KOPT-K1 (cell line): ENCODE measurements around the gene CREB3.

Experiments used
- H3K27ac ChIP-seq: fragments of 200-600 bp; sonication (generic); 2 replicates; pipeline ENCODE4 v1.5.1; 2016; ENCODE audit warnings: antibody characterized with exemption, mild to moderate bottlenecking, low read depth, low read length; ENCODE audit not compliant: poor library complexity, severe bottlenecking
- H3K36me3 ChIP-seq: fragments of 200-600 bp; sonication (generic); 2 replicates; pipeline ENCODE4 v1.5.1; 2017; ENCODE audit warnings: antibody characterized with exemption, mild to moderate bottlenecking, low read length, moderate library complexity; ENCODE audit not compliant: insufficient read depth
- H3K9me3 ChIP-seq: fragments of 200-600 bp; sonication (generic); 2 replicates; pipeline ENCODE4 v1.5.1; 2017; ENCODE audit warnings: antibody characterized with exemption, low read length, mild to moderate bottlenecking; ENCODE audit not compliant: insufficient read depth, poor library complexity, severe bottlenecking

CREB3 gene

GRCh38 chr9:35728041-35728971 is 4.2 kb upstream of the CREB3 start:
- H3K27ac ChIP-seq = peak overlapping the region; percentile 6
- H3K36me3 ChIP-seq = peaks cover 37% of the 10 kb centered on the region
- no peaks in the 10 kb centered on the region for H3K9me3 ChIP-seq

DNA sequence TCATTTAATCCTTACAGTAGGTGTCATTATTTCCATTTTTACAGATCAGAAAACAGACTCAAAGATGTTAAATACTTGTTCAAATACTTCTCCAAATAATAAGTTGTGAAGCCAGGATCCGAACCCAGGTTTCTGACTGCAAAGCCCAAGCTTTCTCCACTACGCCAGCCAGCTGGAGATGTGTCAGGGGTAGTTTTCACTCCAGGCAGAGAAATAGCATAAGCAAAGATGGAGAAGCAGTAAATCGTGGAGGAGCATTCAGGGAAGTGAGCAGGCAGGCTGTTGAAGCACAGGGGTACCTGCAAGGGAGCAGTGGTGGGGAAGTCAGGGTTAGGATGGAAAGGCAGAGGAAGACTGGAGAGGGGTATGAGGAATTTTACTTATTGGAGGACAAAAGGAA is 3.4 kb upstream of the CREB3 start:
- H3K36me3 ChIP-seq = peaks cover 29% of the 10 kb centered on the region
- no peaks in the 10 kb centered on the region for H3K9me3 ChIP-seq
- H3K27ac ChIP-seq = no peak overlapping the region

- H3K9me3 ChIP-seq = no peaks in the 10 kb centered on the region
- H3K27ac ChIP-seq = no peak overlapping the region
Observed at GRCh38 chr9:35729700-35730485, 2.6 kb upstream of the CREB3 start.

GRCh38 chr9:35730486-35730854 is 2.0 kb upstream of the CREB3 start:
- Histone ChIP-seq H3K36me3 (peaks cover 19% of the 10 kb centered on the region), H3K9me3 (no peaks in the 10 kb centered on the region), H3K27ac (peak overlapping the region; percentile 81)

More at GRCh38 chr9:35729700-35730485, 2.6 kb upstream of the CREB3 start:
- H3K36me3 ChIP-seq = peaks cover 21% of the 10 kb centered on the region

DNA sequence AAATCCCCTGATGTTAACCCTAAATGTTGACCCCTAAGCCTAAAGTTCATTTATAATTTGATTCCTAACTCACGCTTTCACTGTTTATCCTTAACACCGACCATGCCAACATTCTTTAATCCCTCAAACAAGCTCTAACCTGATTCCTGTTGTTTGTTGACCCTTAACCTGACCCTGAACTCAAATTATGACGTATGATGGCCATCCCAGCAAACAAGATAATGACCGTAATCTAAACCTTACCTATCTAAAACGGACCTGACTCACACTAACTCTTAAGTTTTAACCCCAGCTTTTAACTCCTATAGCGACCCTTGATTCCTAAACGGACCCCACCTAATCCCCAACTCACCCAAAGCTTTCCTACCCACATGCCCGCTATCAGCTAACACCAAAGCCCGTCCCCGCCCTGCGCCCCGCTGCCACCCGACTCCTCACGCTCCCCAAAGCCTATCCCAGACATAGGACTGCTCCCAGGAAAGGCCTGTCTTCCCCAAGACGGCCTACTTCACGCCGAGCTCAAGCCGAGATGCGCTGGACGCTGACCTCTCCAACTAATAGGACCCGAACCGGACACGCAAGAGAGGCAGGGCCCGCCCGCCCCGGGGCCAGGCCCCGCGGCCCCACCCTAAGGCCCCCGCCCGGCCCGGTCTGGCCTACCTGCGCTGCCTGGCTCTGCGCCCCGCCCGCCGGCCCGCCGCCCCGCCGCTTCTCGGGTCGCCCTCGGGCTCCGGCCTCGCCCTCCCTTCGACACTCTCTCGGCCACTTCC is 866 bp upstream of the CREB3 start:
- H3K36me3 ChIP-seq = peaks cover 22% of the 10 kb centered on the region
- H3K27ac ChIP-seq = peak overlapping the region; percentile 81
- no peaks in the 10 kb centered on the region for H3K9me3 ChIP-seq

GRCh38 chr9:35732800-35733541 is 505 bp downstream of the CREB3 start:
- H3K27ac ChIP-seq = peak overlapping the region; percentile 81
- no peaks in the 10 kb centered on the region for H3K9me3 ChIP-seq
- H3K36me3 ChIP-seq = peaks cover 29% of the 10 kb centered on the region

GRCh38 chr9:35734096-35734495 is 1.6 kb downstream of the CREB3 start:
- Histone ChIP-seq H3K36me3 (peaks cover 40% of the 10 kb centered on the region), H3K27ac (no peak overlapping the region), H3K9me3 (no peaks in the 10 kb centered on the region)

GRCh38 chr9:35736201-35736633 is 3.8 kb downstream of the CREB3 start:
- Histone ChIP-seq H3K36me3 (peaks cover 60% of the 10 kb centered on the region), H3K9me3 (no peaks in the 10 kb centered on the region), H3K27ac (no peak overlapping the region)

GRCh38 chr9:35737143-35737542 is 4.7 kb downstream of the CREB3 start:
- peaks cover 60% of the 10 kb centered on the region for H3K36me3 ChIP-seq
- no peaks in the 10 kb centered on the region for H3K9me3 ChIP-seq
- H3K27ac ChIP-seq = no peak overlapping the region

DNA sequence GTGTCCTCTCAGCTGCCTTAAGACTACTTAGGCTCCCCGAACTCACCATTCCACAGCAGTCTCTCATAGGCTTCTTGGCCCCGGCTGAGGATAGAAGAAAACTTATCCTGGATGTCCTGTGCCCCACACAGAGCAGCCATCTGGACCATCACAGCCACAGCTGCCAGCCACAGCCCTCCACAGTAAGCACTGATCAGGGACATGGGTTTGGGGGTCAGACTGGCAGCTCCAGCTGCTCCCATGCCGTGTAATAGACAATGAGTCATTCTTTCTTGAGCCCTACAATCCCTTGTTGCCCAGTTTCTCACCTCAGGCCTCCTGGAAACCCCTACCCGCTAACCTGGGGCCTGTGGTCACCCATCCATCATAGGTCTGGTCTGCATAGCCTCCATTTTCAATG is 5.7 kb downstream of the CREB3 start:
- Histone ChIP-seq H3K36me3 (peaks cover 66% of the 10 kb centered on the region), H3K27ac (no peak overlapping the region), H3K9me3 (no peaks in the 10 kb centered on the region)

DNA sequence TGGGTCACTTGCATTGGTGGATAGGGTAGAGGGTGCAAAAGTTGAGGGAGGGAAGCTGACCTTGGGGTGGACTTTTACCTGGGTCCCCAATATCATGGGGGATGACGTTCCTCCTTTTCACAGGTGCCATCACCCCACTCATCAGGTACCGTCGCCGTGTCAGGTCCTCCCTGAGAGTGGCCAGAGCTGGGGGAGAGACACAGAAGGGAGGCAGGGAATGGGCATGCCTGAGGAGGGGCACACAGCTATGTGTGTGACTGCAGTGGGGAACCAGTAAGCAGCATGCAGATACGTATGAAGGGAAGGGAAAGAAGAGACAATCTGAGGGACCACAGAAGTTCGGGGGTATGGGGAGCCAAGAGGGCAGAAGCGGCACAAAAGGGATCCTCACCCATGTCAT is 6.5 kb downstream of the CREB3 start:
- Histone ChIP-seq H3K36me3 (peaks cover 74% of the 10 kb centered on the region), H3K9me3 (no peaks in the 10 kb centered on the region), H3K27ac (no peak overlapping the region)

- Histone ChIP-seq H3K9me3 (no peaks in the 10 kb centered on the region), H3K27ac (no peak overlapping the region), H3K36me3 (peaks cover 81% of the 10 kb centered on the region)
Observed at GRCh38 chr9:35740243-35740642, 7.8 kb downstream of the CREB3 start.

DNA sequence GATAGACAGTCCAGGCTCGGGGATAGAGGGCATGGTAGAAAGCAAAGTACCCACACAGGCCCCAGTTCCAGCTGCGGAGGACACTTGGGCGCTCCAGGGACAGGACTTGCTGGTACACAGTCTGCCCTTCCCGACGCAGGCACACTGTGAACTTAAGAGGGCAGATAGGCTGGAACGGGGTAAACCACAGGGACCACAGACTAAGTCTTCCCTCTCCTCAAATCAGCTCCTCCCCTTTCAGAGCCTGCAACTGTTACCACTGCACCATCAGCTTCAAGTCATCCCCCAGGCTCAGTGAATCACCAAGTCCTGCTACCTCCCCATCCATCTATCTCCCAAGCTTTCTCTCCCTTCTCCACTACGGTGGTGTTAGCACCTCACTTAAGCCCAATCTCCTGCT is 9.3 kb downstream of the CREB3 start:
- no peak overlapping the region for H3K27ac ChIP-seq
- peaks cover 66% of the 10 kb centered on the region for H3K36me3 ChIP-seq
- no peaks in the 10 kb centered on the region for H3K9me3 ChIP-seq

DNA sequence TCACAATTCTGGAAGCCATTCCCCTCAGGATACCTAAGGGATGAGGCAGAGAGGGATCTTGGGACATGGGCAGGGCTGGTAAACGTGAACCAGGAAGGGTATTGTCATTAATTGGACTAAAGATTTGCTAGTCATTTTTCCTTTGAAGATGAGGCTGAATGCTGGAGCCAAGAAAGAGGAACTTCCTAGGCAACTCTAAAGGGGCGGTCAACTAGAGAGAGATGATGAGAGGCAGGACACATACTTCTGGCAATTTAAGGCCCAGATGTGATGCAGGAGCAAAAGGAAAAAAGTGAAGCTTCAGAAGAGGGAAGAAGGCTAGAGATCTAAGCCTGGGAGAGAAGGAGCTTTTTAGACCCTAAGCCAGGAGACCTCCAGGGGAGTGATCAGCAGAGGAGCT is 11.0 kb downstream of the CREB3 start:
- H3K36me3 ChIP-seq = peaks cover 49% of the 10 kb centered on the region
- H3K9me3 ChIP-seq = no peaks in the 10 kb centered on the region
- H3K27ac ChIP-seq = no peak overlapping the region
